ENCODE data around the gene PHF2. TPM values are rescaled to one million over a fixed set of nuclear protein-coding genes. Genes with fewer than 3 reads are reported as not detected.

Gene PHF2
- total and polyA plus RNA-seq, 2 donors (not counting 1 experiment from before 2014, with no cell fraction given), result 11.0 to 28.8 TPM

- H3K4me2 ChIP-seq (replicated peaks; ENCODE audit: low read depth, low read length, poor library complexity, severe bottlenecking), result peak overlapping the region; percentile 34
- H3K4me3 Mint-ChIP-seq, result peak overlapping the region; percentile 53
- H4K20me1 ChIP-seq (ENCODE audit: control insufficient read depth, insufficient read depth, low read length, poor library complexity, severe bottlenecking), result peaks cover 38% of the 10 kb centered on the region
- no peaks in the 10 kb centered on the region for H3K36me3 ChIP-seq (replicated peaks in 1 of 2; ENCODE audit: control extremely low read depth in 1 of 2, control insufficient read depth in 1 of 2, extremely low read depth in 1 of 2, insufficient read depth in 2 of 2, low read length in 1 of 2)
- intact Hi-C loops (cut with micrococcal nuclease), result no loop called here
- no peak for TF ChIP-seq EZH2 (IDR thresholded peaks at IDR 0.05; ENCODE audit: borderline replicate concordance, insufficient read depth, low read depth, low read length, poor library complexity, severe bottlenecking)
- TF ChIP-seq CTCF (IDR thresholded peaks at IDR 0.05), result no peak
- ChIA-PET CTCF (no interaction called here), POLR2A (no interaction called here)
- no peaks in the 10 kb centered on the region for H3K27me3 ChIP-seq (replicated peaks in 1 of 4; ENCODE audit: control extremely low read depth in 1 of 4, control insufficient read depth in 3 of 4, insufficient read depth in 4 of 4, low read length in 3 of 4)
- no peak overlapping the region for H3K4me3 ChIP-seq (ENCODE audit: control extremely low read depth in 1 of 5, extremely low read depth in 1 of 5, insufficient read depth in 1 of 5, low read depth in 2 of 5, low read length in 4 of 5)
- peak overlapping the region; percentile 50 for H3K27ac Mint-ChIP-seq
- H3K27me3 Mint-ChIP-seq, result no peaks in the 10 kb centered on the region
- H3K4me1 Mint-ChIP-seq, result peaks cover 64% of the 10 kb centered on the region
- no peak overlapping the region for H2AFZ ChIP-seq (ENCODE audit: insufficient read depth, low read depth, low read length, poor library complexity, severe bottlenecking)
- no peak overlapping the region for H3K27ac ChIP-seq (ENCODE audit: low read length in 2 of 2)
- H3K9me3 ChIP-seq (ENCODE audit: control extremely low read depth in 1 of 3, control insufficient read depth in 2 of 3, insufficient read depth in 1 of 3, low read length in 2 of 3), result peaks cover 0 to 9% (median 0%) of the 10 kb centered on the region in 3 donors
- no peak for DNase-seq
- H3K9me3 Mint-ChIP-seq (ENCODE audit: insufficient read depth), result no peaks in the 10 kb centered on the region
- no peak for ATAC-seq (ENCODE audit: low read depth)
- H3K4me1 ChIP-seq (ENCODE audit: control insufficient read depth in 2 of 2, insufficient read depth in 2 of 2, low read length in 2 of 2), result peaks cover 36 to 56% of the 10 kb centered on the region in 2 donors
- peaks cover 79% of the 10 kb centered on the region for H3K79me2 ChIP-seq (ENCODE audit: control insufficient read depth, insufficient read depth, low read length)
- WGBS (ENCODE audit: insufficient coverage), result 84% methylated on average over 16 of the region's 17 CpGs
- no peak overlapping the region for H3K9ac ChIP-seq (ENCODE audit: low read length)
These were observed 23.4 kb downstream of the PHF2 start for GRCh38 chr9:93599571-93600403.

- Histone ChIP-seq H3K9me3 (ENCODE audit: control extremely low read depth in 1 of 3, control insufficient read depth in 2 of 3, insufficient read depth in 1 of 3, low read length in 2 of 3) (peaks cover 0 to 9% (median 0%) of the 10 kb centered on the region in 3 donors), H3K4me3 (ENCODE audit: control extremely low read depth in 1 of 5, extremely low read depth in 1 of 5, insufficient read depth in 1 of 5, low read depth in 2 of 5, low read length in 4 of 5) (no peak overlapping the region), H2AFZ (ENCODE audit: insufficient read depth, low read depth, low read length, poor library complexity, severe bottlenecking) (no peak overlapping the region), H3K4me1 (ENCODE audit: control insufficient read depth in 2 of 2, insufficient read depth in 2 of 2, low read length in 2 of 2) (peaks cover 36 to 56% of the 10 kb centered on the region in 2 donors), H3K36me3 (replicated peaks in 1 of 2; ENCODE audit: control extremely low read depth in 1 of 2, control insufficient read depth in 1 of 2, extremely low read depth in 1 of 2, insufficient read depth in 2 of 2, low read length in 1 of 2) (no peaks in the 10 kb centered on the region), H3K79me2 (ENCODE audit: control insufficient read depth, insufficient read depth, low read length) (peaks cover 85% of the 10 kb centered on the region), H4K20me1 (ENCODE audit: control insufficient read depth, insufficient read depth, low read length, poor library complexity, severe bottlenecking) (peaks cover 38% of the 10 kb centered on the region), H3K27ac (ENCODE audit: low read length in 2 of 2) (no peak overlapping the region), H3K4me2 (replicated peaks; ENCODE audit: low read depth, low read length, poor library complexity, severe bottlenecking) (peak overlapping the region; percentile 34), H3K27me3 (replicated peaks in 1 of 4; ENCODE audit: control extremely low read depth in 1 of 4, control insufficient read depth in 3 of 4, insufficient read depth in 4 of 4, low read length in 3 of 4) (no peaks in the 10 kb centered on the region), H3K9ac (ENCODE audit: low read length) (no peak overlapping the region)
- ChIA-PET CTCF (no interaction called here), POLR2A (no interaction called here)
- DNase-seq (no peak), ATAC-seq (ENCODE audit: low read depth) (peak; percentile 53)
- peak overlapping the region; percentile 53 for H3K4me3 Mint-ChIP-seq
- intact Hi-C loops (cut with micrococcal nuclease), result no loop called here
- TF ChIP-seq EZH2 (IDR thresholded peaks at IDR 0.05; ENCODE audit: borderline replicate concordance, insufficient read depth, low read depth, low read length, poor library complexity, severe bottlenecking) (no peak), CTCF (IDR thresholded peaks at IDR 0.05) (no peak)
- peaks cover 2% of the 10 kb centered on the region for H3K9me3 Mint-ChIP-seq (ENCODE audit: insufficient read depth)
- no peaks in the 10 kb centered on the region for H3K27me3 Mint-ChIP-seq
- peaks cover 64% of the 10 kb centered on the region for H3K4me1 Mint-ChIP-seq
- 20% methylated on average over 2 of the region's 3 CpGs for whole genome bisulfite sequencing (ENCODE audit: insufficient coverage)
- peak overlapping the region; percentile 15 for H3K27ac Mint-ChIP-seq
These were observed 24.1 kb downstream of the PHF2 start for GRCh38 chr9:93600504-93600903.
